Measurements from ENCODE around the gene ABCG4. TPM values are rescaled to one million over a fixed set of nuclear protein-coding genes. Genes with fewer than 3 reads are reported as not detected.
"Not testable (repeated sequence)": the region's sequence is repeated elsewhere in the genome, so short reads cannot be mapped to it uniquely, and the experiment has no call there.

Gene ABCG4
- total RNA-seq, 1 donor from 2014 or later = 0.31 TPM

GRCh38 chr11:119116235-119116594 is 32.6 kb upstream of the ABCG4 start:
- DNase-seq = no peak

- no peak for DNase-seq
These were observed 32.3 kb upstream of the ABCG4 start for GRCh38 chr11:119116601-119117000.

DNA sequence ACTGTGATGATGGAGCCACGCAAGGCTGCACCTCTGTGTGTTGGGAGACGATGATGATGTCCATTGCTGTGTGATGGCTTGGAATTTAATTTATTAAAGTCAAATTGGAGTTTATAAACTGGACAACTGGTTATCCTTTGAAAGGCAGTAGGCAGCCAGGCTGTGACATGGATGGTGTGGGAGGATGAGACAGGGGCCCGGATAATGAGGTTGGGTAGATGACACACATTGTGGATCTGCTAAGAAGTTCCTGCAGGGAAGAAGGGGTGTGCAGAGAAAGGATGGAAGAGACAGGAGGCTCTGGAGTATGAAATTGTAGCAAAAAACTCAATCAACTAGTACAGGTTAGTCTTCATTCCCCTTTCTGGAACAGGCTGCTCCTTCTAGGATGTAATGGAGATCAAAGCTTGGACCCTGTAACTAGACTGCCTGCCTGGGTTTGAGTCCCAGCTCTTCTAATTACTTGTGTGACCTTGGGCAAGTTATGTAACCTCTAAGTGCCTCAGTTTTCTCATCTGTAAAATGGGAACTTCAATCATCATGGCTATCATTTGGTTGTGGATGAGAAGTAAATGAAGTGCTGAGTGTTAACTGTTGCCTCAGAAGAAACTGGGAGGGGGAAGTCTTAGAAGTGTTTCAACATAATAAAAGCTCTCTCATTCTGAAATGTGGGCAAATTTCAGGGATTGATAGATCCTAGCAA is 31.7 kb upstream of the ABCG4 start:
- DNase-seq = no peak

GRCh38 chr11:119118227-119118626 is 30.6 kb upstream of the ABCG4 start:
- DNase-seq = no peak

GRCh38 chr11:119118946-119119345 is 29.9 kb upstream of the ABCG4 start:
- DNase-seq = no peak

DNA sequence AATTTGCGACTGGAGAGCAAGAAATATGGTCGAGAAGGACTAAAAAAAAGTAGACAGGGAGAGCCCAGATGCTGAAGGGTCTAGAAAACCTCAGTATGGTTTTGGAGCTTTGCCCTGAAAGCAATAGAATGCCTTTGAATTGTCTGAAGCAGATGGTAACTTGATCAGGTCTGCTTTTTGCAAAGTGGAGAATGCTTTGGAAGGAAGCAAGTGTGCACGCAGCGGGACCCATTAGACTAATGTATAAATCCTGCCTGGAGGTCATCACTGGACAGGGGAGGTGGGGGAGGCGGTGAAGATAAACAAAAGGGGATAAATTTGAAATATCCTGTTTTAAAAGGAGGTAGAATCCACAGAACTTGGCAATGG is 28.2 kb upstream of the ABCG4 start:
- peak; percentile 70 for DNase-seq

DNA sequence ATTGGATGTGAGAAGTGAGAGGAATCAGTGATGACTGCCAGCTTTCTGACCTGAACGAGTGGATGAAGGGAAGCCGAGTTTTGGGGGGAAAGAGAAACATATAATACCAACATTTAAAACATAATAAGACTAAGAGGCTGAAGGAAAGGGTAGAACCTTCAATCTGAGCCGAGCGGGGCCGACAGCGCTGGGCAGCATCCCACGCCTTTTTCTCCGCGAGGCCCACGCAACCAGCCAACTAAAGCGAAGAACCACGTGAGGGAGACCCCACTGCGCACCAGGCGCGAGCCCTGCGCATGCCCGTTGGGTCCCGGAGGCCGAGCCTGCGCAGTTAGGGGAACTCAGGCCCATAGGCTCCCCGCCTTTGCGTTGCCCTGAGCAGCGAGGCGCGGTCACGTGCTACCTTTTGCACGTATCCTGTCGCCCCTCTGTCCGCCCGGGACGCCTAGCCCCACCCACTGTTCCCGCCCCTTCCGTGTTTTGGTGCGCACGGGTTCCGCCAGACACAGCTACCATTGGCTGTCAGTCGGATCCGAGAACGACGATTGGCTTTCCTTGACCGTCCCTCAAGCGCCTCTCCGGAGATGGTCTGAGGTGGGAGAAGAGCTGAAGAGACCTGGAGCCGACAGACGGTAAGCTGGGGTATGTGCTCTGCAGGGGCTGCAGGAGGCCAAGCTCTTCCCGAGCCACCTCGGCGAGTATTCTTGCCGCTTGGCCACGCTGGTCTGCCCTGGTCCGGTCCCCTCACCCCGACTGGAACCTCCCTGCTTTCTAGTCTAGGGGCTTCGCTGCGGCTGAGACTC is 27.6 kb upstream of the ABCG4 start, which contains the start of gene HINFP:
Gene HINFP (plus strand): TSS at position 573 of the 803 bp plus-strand sequence. CDS start 5,365 bp downstream, outside the sequence.
- peak; percentile 100 for DNase-seq

DNA sequence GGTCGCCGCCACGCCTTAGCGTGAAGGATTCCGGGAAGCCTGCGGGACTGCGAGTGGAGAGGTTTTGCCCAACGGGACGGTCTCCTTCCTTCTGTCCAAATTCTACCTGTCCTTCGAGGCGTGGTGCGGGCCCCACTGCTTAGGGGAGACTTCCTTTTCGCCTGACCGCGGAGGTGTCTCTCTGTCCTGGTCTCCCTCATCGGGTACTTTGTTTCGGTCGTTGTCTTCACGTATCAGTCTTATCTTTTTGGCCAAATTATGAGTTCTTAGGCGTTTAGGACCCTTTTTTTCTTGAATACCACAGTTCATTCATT is 27.1 kb upstream of the ABCG4 start:
- no peak for DNase-seq

- no peak for DNase-seq
These were observed 23.0 kb upstream of the ABCG4 start for GRCh38 chr11:119125821-119126220.

GRCh38 chr11:119126675-119127268 is 22.1 kb upstream of the ABCG4 start:
- DNase-seq = peak; percentile 54

GRCh38 chr11:119130662-119131061 is 18.2 kb upstream of the ABCG4 start:
- no peak for DNase-seq

DNA sequence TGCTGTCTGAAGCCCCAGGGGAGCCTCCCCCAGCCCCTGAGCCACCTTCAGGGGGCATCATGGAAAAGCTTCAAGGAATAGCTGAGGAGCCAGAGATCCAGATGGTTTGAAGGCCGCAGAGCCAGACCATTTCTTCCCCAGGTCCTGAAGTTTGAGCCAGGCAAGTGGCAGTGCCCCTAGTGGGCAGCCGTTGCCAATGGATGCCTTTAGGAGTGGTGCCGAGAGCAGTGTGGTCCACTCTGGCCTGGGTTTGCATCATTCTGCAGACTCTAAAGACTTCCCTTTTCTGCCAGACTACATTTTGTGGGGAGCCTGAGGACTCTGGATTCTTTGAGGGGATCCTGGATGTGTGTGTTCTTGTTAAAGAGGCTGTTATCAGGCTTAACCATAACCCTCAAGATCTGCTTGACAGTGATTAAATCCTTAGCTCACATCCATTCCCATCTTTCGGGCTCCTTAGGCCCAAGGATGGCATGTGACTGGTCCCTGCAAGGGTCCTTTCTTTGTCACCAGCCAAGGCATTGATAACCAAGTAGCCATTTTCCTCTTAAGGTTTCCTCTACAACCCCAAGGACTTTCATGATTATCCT is 14.4 kb upstream of the ABCG4 start:
- DNase-seq = no peak

DNA sequence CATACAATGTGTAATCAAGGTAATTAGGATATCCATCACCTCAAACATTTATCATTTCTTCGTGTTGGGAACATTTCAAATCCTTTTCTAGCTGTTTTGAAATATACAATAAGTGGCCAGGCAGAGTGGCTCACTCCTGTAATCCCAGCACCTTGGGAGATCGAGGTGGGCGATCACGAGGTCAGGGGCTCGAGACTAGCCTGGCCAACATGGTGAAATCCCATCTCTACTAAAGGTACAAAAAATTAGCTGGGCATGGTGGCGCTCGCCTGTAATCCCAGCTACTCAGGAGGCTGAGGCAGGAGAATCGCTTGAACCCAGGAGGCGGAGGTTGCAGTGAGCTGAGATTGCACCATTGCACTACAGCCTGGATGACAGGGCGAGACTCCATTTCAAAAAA is 9.6 kb upstream of the ABCG4 start:
- not testable (repeated sequence) for DNase-seq

GRCh38 chr11:119144825-119145486 is 3.9 kb upstream of the ABCG4 start:
- peak; percentile 76 for DNase-seq

DNA sequence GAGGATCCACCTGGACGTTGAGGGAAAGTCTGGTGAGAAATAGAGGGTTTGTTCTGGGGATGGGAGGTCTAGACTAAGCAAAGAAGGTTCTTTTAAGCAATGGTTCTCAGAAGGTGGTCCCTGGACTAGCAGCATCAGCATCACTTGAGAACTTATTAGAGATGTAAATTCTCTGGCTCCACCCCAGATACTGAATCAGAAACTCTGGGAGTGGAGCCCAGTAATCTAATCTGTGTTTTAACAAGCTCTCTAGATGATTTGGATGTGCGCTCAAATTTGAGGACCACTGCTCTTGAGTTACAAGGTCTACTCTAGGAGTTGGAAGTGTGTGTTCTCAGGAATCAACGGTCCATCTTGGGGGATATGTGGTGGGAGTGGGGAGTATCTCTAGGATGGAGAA is 3.3 kb upstream of the ABCG4 start:
- no peak for DNase-seq

DNA sequence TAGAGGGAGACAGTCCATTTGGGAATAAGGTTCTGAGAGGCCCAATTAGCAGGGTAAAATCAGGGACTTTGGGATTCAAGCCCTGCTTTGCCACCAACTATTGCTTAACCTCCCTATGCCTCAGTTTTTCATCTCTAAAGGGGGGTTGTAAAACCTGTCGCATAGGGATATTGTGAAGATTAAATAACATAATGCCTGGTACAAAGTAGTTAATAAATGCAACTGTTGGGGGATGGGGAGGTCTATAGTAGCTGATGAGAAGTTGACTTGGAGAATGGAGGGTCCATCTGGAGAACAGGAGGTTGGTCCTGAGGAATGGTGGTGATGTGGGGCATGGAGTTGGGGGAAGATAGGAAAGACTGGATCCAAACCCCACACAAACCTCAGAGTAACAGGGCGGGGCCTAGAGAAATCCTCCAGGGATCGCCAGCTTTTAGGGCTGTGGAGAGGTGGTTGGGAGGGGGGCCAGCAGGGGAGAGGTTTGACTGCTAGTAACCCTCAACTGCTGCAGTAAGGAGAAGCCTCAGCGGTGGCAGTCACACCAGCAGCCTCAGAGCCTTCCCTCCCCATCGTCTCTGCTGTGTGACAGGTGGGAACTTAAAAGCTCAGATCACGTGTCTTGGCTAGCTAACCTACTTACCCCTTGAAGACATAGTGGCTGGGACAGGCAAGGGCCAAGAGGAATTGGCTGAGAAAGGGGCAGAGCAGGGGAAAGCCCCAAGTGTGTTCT is 1.1 kb upstream of the ABCG4 start:
- peak; percentile 50 for DNase-seq

GRCh38 chr11:119148720-119149017 is 183 bp upstream of the ABCG4 start:
- no peak for DNase-seq

- no peak for DNase-seq
These were observed 979 bp downstream of the ABCG4 start for GRCh38 chr11:119149786-119150275.

DNA sequence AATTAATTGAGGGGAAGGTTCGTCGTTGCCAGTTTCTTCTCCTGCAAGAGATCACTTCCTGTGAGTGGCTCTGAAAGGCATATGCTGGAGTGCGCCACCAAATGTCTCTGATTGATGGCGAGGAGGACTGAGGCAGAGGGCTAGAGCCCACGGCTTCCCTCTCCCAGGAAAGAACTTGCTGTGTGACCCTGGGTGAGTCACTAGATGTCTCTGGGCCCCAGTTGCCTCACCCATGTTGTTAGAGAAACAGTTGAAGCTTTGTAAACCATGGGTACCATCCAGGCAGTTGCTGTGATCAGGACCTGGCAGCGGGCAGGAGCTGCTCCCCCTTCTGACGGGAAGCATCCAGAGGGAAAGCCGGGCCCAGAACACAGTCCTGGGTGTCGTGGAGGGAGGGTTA is 3.2 kb downstream of the ABCG4 start:
- no peak for DNase-seq

DNA sequence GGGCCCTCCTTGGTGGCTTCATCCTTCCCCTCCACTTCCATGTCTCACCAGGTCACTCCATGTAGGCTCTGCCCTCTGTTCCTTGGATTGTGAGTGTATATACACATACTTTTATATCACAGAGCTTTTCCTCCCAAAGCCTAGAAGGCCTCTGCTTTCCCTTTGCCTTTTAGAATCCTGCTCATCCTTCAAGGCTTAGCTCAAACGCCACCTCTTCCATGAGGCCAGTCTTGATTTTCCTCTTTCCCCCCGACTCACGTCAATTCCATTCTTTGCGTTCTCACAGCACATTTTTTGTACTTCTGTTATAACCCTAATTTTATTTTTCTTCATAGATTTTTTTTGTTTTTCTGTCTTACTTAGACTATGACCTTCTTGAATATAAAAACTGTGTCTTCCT is 3.8 kb downstream of the ABCG4 start:
- DNase-seq = no peak

DNA sequence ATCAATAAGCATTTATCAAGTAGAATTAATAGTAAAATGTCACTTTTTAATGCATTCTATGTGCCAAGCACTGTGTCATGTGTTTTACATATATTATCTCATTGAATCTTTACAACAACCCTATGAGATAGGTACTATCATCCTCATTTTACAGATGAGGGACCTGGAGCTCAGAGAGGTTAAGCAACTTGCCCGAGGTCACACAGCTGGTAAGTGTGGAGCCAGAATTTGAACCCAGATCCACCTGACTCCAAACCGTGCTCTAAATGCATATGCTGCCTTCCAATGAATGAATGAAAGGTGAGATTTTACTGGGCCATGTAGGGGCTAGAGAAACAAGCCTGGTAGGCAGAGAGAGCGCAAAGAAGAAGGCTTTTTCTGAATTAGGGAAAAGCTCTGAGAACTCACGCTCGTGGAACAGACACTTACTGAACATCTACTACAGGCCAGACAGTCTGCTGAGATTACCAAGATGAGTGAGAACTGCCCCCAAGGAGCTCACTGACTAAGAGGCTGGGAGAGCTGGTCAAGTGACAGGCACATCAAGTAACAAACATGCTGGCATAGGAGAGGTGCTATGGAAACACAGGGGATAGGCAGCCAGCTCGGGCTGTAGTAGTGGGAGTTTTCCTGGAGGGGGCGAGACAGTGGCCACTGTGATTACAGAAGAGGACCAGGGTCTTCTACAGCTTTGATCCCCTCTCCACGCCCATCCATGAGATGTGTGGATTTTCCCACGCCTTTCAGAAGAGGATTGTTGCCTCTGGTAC is 4.4 kb downstream of the ABCG4 start:
- DNase-seq = no peak
